Natural killer cell (primary cell): ENCODE data around the gene ATM. TPM values are rescaled to one million over a fixed set of nuclear protein-coding genes. Genes with fewer than 3 reads are reported as not detected.
A peak's percentile ranks its signal among the peaks of the same experiment; 100 is the strongest.

Experiments used
- ATAC-seq, 3 donors: fragments of 150-1000 bp in 2 of 3; fragments of 200-7000 bp in 1 of 3; cut with Tn5 transposase; 1 replicate in 1 of 3; 2 replicates in 2 of 3; pipeline ENCODE4 v1.10.0; 2021; ENCODE audit warnings: mild to moderate bottlenecking in 2 of 3, moderate library complexity in 2 of 3
- DNase-seq, 2 donors: peaks; one replicate each; pipeline versions ENCODE4 v3.0.0 to v3.0.0-alpha.2; 2013 to 2021; ENCODE audit warnings: mixed read lengths in 1 of 2
- H3K27ac ChIP-seq: one replicate; pipeline ENCODE4 v1.5.1; 2013; ENCODE audit warnings: mild to moderate bottlenecking, low read length
- H3K27me3 ChIP-seq: one replicate; pipeline ENCODE4 v1.6.1; 2013; ENCODE audit warnings: low read length; ENCODE audit not compliant: control insufficient read depth, insufficient read depth
- H3K36me3 ChIP-seq: one replicate; pipeline ENCODE4 v1.6.1; 2013; ENCODE audit warnings: low read length; ENCODE audit not compliant: control insufficient read depth, insufficient read depth
- H3K4me1 ChIP-seq: one replicate; pipeline ENCODE4 v1.6.1; 2013; ENCODE audit warnings: low read length; ENCODE audit not compliant: control insufficient read depth, insufficient read depth
- H3K4me3 ChIP-seq: one replicate; pipeline ENCODE4 v1.5.1; 2013; ENCODE audit warnings: low read length
- H3K9me3 ChIP-seq: one replicate; pipeline ENCODE4 v1.6.1; 2013; ENCODE audit warnings: low read length; ENCODE audit not compliant: control insufficient read depth, insufficient read depth
- H3K27ac Mint-ChIP-seq, 2 donors: one replicate each; pipeline ENCODE4 v1.8.0; 2022; ENCODE audit warnings: mild to moderate bottlenecking in 2 of 2, mixed read lengths in 2 of 2, moderate library complexity in 1 of 2
- H3K27me3 Mint-ChIP-seq, 2 donors: one replicate each; pipeline ENCODE4 v1.8.0; 2022; ENCODE audit warnings: low read depth in 2 of 2, mixed read lengths in 2 of 2
- H3K36me3 Mint-ChIP-seq: one replicate; pipeline ENCODE4 v1.8.0; 2022; ENCODE audit warnings: mixed read lengths
- H3K4me1 Mint-ChIP-seq, 2 donors: one replicate each; pipeline ENCODE4 v1.8.0; 2022; ENCODE audit warnings: mixed read lengths in 2 of 2
- H3K4me3 Mint-ChIP-seq: one replicate; pipeline ENCODE4 v1.8.0; 2022; ENCODE audit warnings: mild to moderate bottlenecking, moderate library complexity, mixed read lengths
- H3K9me3 Mint-ChIP-seq, 2 donors: one replicate each; pipeline ENCODE4 v1.8.0; 2022; ENCODE audit warnings: mixed read lengths in 2 of 2
- CTCF ChIP-seq: fragments of 200-600 bp; IDR thresholded peaks from one replicate; pipeline ENCODE4 v1.8.0; 2022; ENCODE audit warnings: antibody characterized with exemption
- WGBS: methylation state at CpG from one replicate; pipeline ENCODE4 v1.1.7; 2013; ENCODE audit warnings: missing lambda C conversion rate; ENCODE audit not compliant: insufficient coverage; 5-methylcytosine and 5-hydroxymethylcytosine counted together
- intact Hi-C: fragments of 100-400 bp; cut with micrococcal nuclease; formaldehyde crosslinking; loops from one replicate; pipeline ENCODE4 v1.14.2; 2022
- total RNA-seq, 4 donors: library from RNA; stranded (reverse); fragments of 120-200 nt in 1 of 4; gene quantifications; one replicate each; pipeline versions ENCODE4 v1.2.3 to v1.2.4, GENCODE V29; 2013 to 2022

Gene ATM
- total RNA-seq, 3 donors from 2014 or later (not counting 1 experiment from before 2014, with no cell fraction given), result 502 to 568 (median 539) TPM

GRCh38 chr11:108218455-108218854 is 4.4 kb upstream of the ATM start:
- ATAC-seq, result no peak
- intact Hi-C loops, result loop anchor here (5.0 kb wide), 1 partner anchor 34 kb away; no protein-coding TSS in a partner anchor

GRCh38 chr11:108218912-108219783 is 3.7 kb upstream of the ATM start:
- no peaks in the 10 kb centered on the region for H3K9me3 Mint-ChIP-seq
- WGBS, result 72% methylated on average over 7 of the region's 7 CpGs
- no peak for TF ChIP-seq CTCF
- intact Hi-C loops, result loop anchor here (5.0 kb wide), 1 partner anchor 33 kb away; no protein-coding TSS in a partner anchor
- DNase-seq (no peak), ATAC-seq (no peak)
- Histone ChIP-seq H3K4me3 (no peak overlapping the region), H3K27me3 (no peaks in the 10 kb centered on the region), H3K36me3 (peaks cover 11% of the 10 kb centered on the region), H3K27ac (no peak overlapping the region), H3K9me3 (no peaks in the 10 kb centered on the region), H3K4me1 (no peaks in the 10 kb centered on the region)
- no peaks in the 10 kb centered on the region for H3K27me3 Mint-ChIP-seq
- H3K27ac Mint-ChIP-seq, result no peak overlapping the region
- no peaks in the 10 kb centered on the region for H3K36me3 Mint-ChIP-seq
- peaks cover 66 to 74% of the 10 kb centered on the region in 2 donors for H3K4me1 Mint-ChIP-seq
- H3K4me3 Mint-ChIP-seq, result no peak overlapping the region

More at GRCh38 chr11:108218455-108218854, 4.4 kb upstream of the ATM start:
- Mint-ChIP-seq H3K27me3 (no peaks in the 10 kb centered on the region), H3K9me3 (no peaks in the 10 kb centered on the region), H3K27ac (no peak overlapping the region), H3K4me1 (peaks cover 71 to 81% of the 10 kb centered on the region in 2 donors), H3K4me3 (no peak overlapping the region), H3K36me3 (no peaks in the 10 kb centered on the region)
- no peak for TF ChIP-seq CTCF
- no peak overlapping the region for H3K4me3 ChIP-seq
- WGBS, result no CpG with 5 or more reads among the region's 2 CpGs
- no peak overlapping the region for H3K27ac ChIP-seq
- H3K9me3 ChIP-seq, result no peaks in the 10 kb centered on the region
- H3K27me3 ChIP-seq, result no peaks in the 10 kb centered on the region
- DNase-seq, result no peak
- peaks cover 13% of the 10 kb centered on the region for H3K36me3 ChIP-seq
- H3K4me1 ChIP-seq, result no peaks in the 10 kb centered on the region

DNA sequence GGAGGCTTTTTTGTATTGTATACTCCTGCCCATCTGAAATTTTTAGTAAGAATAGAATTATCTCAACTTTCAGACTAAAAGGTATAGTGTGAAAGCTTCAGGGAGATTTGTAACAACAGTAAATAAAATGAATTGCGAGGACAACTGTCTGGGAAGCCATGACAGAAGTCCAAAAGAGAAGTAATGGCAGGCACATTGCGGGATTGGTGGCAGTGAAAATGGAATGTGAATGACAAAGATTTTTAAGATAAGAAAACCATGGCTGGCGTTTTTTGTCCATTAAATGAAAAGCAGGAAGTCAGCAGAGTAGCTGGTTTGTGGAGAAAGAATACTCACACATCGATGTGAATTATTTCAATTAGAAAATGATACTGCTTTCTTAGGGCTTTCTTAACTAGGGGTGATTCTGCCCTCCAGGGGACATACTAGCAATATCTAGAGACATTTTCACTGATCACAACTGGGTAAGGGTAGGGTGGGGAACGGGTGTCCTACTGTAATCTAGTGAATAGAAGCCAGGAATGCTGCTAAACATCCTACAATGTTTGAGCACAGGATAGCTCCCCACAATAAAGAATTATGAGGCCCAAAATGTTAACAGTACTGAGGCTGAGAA is 2.0 kb upstream of the ATM start:
- Histone ChIP-seq H3K27ac (peak overlapping the region; percentile 88), H3K36me3 (peaks cover 11% of the 10 kb centered on the region), H3K9me3 (no peaks in the 10 kb centered on the region), H3K4me3 (peak overlapping the region; percentile 65), H3K27me3 (no peaks in the 10 kb centered on the region), H3K4me1 (peaks cover 3% of the 10 kb centered on the region)
- H3K27me3 Mint-ChIP-seq, result no peaks in the 10 kb centered on the region
- no peak for ATAC-seq
- DNase-seq, result peak in 1 of 2 donors; percentile 37
- no peaks in the 10 kb centered on the region for H3K9me3 Mint-ChIP-seq
- 20% methylated on average over 5 of the region's 5 CpGs for WGBS
- no peak for TF ChIP-seq CTCF
- H3K36me3 Mint-ChIP-seq, result no peaks in the 10 kb centered on the region
- no peak overlapping the region for H3K4me3 Mint-ChIP-seq
- H3K27ac Mint-ChIP-seq, result no peak overlapping the region
- peaks cover 58 to 61% of the 10 kb centered on the region in 2 donors for H3K4me1 Mint-ChIP-seq
- intact Hi-C loops, result loop anchor here (5.0 to 10.0 kb wide), 2 partner anchors 246 to 766 kb away; partner anchors contain the start of genes C11orf65 and CWF19L2
